HepG2 (cell line): ENCODE results near the gene SASH1.

Experiments used
- BHLHE40 ChIP-seq: IDR thresholded peaks from 2 replicates; pipeline ENCODE4 v1.6.1; 2011; ENCODE audit warnings: low read length, improper control_type of control experiment
- CHD2 ChIP-seq: IDR thresholded peaks from 2 replicates; pipeline ENCODE4 v1.6.1; 2011; ENCODE audit warnings: low read depth, low read length, improper control_type of control experiment
- EZH2 ChIP-seq: conservative IDR thresholded peaks from 2 replicates; pipeline ENCODE4 v1.6.1; 2012; ENCODE audit warnings: mild to moderate bottlenecking, low read depth, low read length, moderate library complexity
- NBN ChIP-seq: fragments of 450-650 bp; conservative IDR thresholded peaks from 2 replicates; pipeline ENCODE4 v1.6.1; 2017
- NR1H2 ChIP-seq: sonication (generic); formaldehyde crosslinking; IDR thresholded peaks from 2 replicates; pipeline ENCODE4 v1.8.1; 2022; ENCODE audit warnings: low read depth, missing genetic modification reagents, borderline replicate concordance
- ZNF121 ChIP-seq: sonication (generic); formaldehyde crosslinking; IDR thresholded peaks from 2 replicates; pipeline ENCODE4 v1.5.0; 2020; ENCODE audit warnings: mild to moderate bottlenecking, missing genetic modification reagents
- ZNF567 ChIP-seq: sonication (generic); formaldehyde crosslinking; IDR thresholded peaks from 2 replicates; pipeline ENCODE4 v1.8.1; 2023; ENCODE audit warnings: mild to moderate bottlenecking, missing genetic modification reagents, borderline replicate concordance
- ZNF800 ChIP-seq: sonication (generic); formaldehyde crosslinking; IDR thresholded peaks from 2 replicates; pipeline ENCODE4 v1.4.0; 2020; ENCODE audit warnings: missing genetic modification reagents
- TF ChIP-seq, protein P1 (sequence below): sonication (generic); formaldehyde crosslinking; IDR thresholded peaks from 2 replicates; pipeline ENCODE4 v1.5.0; 2020; ENCODE audit warnings: mild to moderate bottlenecking, missing genetic modification reagents, moderate library complexity
- TF ChIP-seq, protein P2 (sequence below): sonication (generic); formaldehyde crosslinking; IDR thresholded peaks from 2 replicates; pipeline ENCODE4 v1.9.0; 2021; ENCODE audit warnings: missing genetic modification reagents, borderline replicate concordance
- TF ChIP-seq, protein P3 (sequence below): sonication (generic); formaldehyde crosslinking; IDR thresholded peaks from 2 replicates; pipeline ENCODE4 v1.5.0; 2020; ENCODE audit warnings: missing genetic modification reagents

DNA sequence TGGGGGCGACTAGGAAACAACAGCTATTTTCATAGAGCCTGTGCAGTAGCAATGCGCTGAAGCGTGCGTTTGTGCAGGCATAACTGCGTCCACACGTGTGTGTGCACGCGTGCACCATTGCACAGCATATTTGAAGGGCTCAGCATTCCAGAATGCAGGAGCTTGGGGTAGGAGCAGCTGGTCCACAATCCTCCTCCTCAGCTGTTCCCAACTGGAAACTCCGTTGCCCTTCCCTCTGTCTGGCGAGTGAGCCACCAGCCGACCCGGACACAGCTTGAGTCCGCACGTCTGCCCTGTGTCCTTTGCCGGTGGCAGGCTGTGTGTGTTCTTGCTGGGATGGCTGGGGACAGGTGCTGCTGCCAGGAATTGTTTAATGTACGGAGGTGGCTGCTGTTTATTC, 110.2 kb downstream of the SASH1 start:
- TF ChIP-seq, protein P1, sequence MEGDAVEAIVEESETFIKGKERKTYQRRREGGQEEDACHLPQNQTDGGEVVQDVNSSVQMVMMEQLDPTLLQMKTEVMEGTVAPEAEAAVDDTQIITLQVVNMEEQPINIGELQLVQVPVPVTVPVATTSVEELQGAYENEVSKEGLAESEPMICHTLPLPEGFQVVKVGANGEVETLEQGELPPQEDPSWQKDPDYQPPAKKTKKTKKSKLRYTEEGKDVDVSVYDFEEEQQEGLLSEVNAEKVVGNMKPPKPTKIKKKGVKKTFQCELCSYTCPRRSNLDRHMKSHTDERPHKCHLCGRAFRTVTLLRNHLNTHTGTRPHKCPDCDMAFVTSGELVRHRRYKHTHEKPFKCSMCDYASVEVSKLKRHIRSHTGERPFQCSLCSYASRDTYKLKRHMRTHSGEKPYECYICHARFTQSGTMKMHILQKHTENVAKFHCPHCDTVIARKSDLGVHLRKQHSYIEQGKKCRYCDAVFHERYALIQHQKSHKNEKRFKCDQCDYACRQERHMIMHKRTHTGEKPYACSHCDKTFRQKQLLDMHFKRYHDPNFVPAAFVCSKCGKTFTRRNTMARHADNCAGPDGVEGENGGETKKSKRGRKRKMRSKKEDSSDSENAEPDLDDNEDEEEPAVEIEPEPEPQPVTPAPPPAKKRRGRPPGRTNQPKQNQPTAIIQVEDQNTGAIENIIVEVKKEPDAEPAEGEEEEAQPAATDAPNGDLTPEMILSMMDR (CRISPR knock-in tag): no peak
- TF ChIP-seq EZH2 (no peak), CHD2 (no peak), ZNF567 (CRISPR knock-in tag) (no peak), ZNF800 (CRISPR knock-in tag) (no peak), ZNF121 (CRISPR knock-in tag) (no peak), NBN (no peak), BHLHE40 (no peak), NR1H2 (no peak)
- TF ChIP-seq, protein P2, sequence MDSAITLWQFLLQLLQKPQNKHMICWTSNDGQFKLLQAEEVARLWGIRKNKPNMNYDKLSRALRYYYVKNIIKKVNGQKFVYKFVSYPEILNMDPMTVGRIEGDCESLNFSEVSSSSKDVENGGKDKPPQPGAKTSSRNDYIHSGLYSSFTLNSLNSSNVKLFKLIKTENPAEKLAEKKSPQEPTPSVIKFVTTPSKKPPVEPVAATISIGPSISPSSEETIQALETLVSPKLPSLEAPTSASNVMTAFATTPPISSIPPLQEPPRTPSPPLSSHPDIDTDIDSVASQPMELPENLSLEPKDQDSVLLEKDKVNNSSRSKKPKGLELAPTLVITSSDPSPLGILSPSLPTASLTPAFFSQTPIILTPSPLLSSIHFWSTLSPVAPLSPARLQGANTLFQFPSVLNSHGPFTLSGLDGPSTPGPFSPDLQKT (CRISPR knock-in tag): no peak
- TF ChIP-seq, protein P3, sequence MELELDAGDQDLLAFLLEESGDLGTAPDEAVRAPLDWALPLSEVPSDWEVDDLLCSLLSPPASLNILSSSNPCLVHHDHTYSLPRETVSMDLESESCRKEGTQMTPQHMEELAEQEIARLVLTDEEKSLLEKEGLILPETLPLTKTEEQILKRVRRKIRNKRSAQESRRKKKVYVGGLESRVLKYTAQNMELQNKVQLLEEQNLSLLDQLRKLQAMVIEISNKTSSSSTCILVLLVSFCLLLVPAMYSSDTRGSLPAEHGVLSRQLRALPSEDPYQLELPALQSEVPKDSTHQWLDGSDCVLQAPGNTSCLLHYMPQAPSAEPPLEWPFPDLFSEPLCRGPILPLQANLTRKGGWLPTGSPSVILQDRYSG (CRISPR knock-in tag): no peak
